ENCODE data around the gene RNF111.
A peak's percentile ranks its signal among the peaks of the same experiment; 100 is the strongest.
"Not testable (repeated sequence)": the region's sequence is repeated elsewhere in the genome, so short reads cannot be mapped to it uniquely, and the experiment has no call there.

The RNF111 gene

GRCh38 chr15:59133929-59134427 lies 146.5 kb downstream of the RNF111 start:
- DNase-seq (ENCODE audit: low read depth in 2 of 2): no peak

- no peak for DNase-seq (ENCODE audit: low read depth in 2 of 2)
Observed at GRCh38 chr15:59137566-59137965, 150.1 kb downstream of the RNF111 start.

GRCh38 chr15:59138243-59138642 lies 150.8 kb downstream of the RNF111 start:
- peak; percentile 6 to 10 for DNase-seq (ENCODE audit: low read depth in 2 of 2)

- no peak for DNase-seq (ENCODE audit: low read depth in 2 of 2)
Observed at GRCh38 chr15:59140422-59141226, 153.2 kb downstream of the RNF111 start.

- no peak for DNase-seq (ENCODE audit: low read depth in 2 of 2)
Observed at GRCh38 chr15:59143281-59143680, 155.8 kb downstream of the RNF111 start.

- DNase-seq (ENCODE audit: low read depth in 2 of 2): not testable (repeated sequence)
Observed at GRCh38 chr15:59144594-59144993, 157.1 kb downstream of the RNF111 start.

All from stimulated activated CD4-positive, alpha-beta T cell treated with anti-CD3 and anti-CD28 coated beads, Interleukin-1b, Interleukin-23, amount 100 ng/mL, for 1 hour (primary cell).